Keratinocyte (primary cell): ENCODE results near the gene EPRS1. TPM values are rescaled to one million over a fixed set of nuclear protein-coding genes. Genes with fewer than 3 reads are reported as not detected.

Experiments used
- DNase-seq: peaks from one replicate; pipeline ENCODE4 v3.0.0-alpha.2; 2011; ENCODE audit warnings: low read depth, missing footprints, low spot score
- FAIRE-seq: peaks from 2 replicates; lab custom pipeline; 2011; peaks lifted over from hg19 to GRCh38; lab: Jason Lieb, UNC
- H2AFZ ChIP-seq: 2 replicates; pipeline ENCODE4 v1.6.0; 2012; ENCODE audit warnings: low read length, control low read depth, inconsistent platforms; ENCODE audit not compliant: control insufficient read depth
- H3K27ac ChIP-seq: 2 replicates; pipeline ENCODE4 v1.5.1; 2011; ENCODE audit warnings: low read length; ENCODE audit not compliant: control insufficient read depth, insufficient read depth
- H3K27me3 ChIP-seq: 3 replicates; pipeline ENCODE4 v1.6.0; 2011; ENCODE audit warnings: low read length; ENCODE audit not compliant: control insufficient read depth, insufficient read depth; ENCODE audit errors: extremely low read depth
- H3K36me3 ChIP-seq, 2 experiments: 2 replicates in 1 of 2; 3 replicates in 1 of 2; pipeline ENCODE4 v1.5.1; 2011; ENCODE audit warnings: low read length in 2 of 2, mild to moderate bottlenecking in 1 of 2; ENCODE audit not compliant: control insufficient read depth in 2 of 2, insufficient read depth in 2 of 2; ENCODE audit errors: extremely low read depth in 1 of 2
- H3K4me1 ChIP-seq: 3 replicates; pipeline ENCODE4 v1.5.1; 2011; ENCODE audit warnings: low read length; ENCODE audit not compliant: control insufficient read depth, insufficient read depth; ENCODE audit errors: extremely low read depth
- H3K4me2 ChIP-seq: 3 replicates; pipeline ENCODE4 v1.6.0; 2011; ENCODE audit warnings: low read depth, low read length; ENCODE audit not compliant: control insufficient read depth, insufficient read depth; ENCODE audit errors: extremely low read depth
- H3K4me3 ChIP-seq, 3 experiments: fragments of 200-600 bp in 1 of 3; sonication (generic) in 1 of 3; 2 replicates in 2 of 3; 3 replicates in 1 of 3; pipeline ENCODE4 v1.5.1; 2011 to 2016; ENCODE audit warnings: low read length in 3 of 3, mild to moderate bottlenecking in 3 of 3, control low read depth in 2 of 3, inconsistent platforms in 1 of 3, low read depth in 1 of 3, mixed read lengths in 1 of 3, mixed run types in 1 of 3, moderate library complexity in 1 of 3; ENCODE audit not compliant: control insufficient read depth in 2 of 3, insufficient read depth in 2 of 3; ENCODE audit errors: extremely low read depth in 1 of 3
- H3K79me2 ChIP-seq: 2 replicates; pipeline ENCODE4 v1.6.0; 2012; ENCODE audit warnings: low read length; ENCODE audit not compliant: control insufficient read depth, insufficient read depth
- H3K9ac ChIP-seq: 3 replicates; pipeline ENCODE4 v1.6.0; 2011; ENCODE audit warnings: low read length; ENCODE audit not compliant: control insufficient read depth, insufficient read depth; ENCODE audit errors: extremely low read depth
- H3K9me1 ChIP-seq: 3 replicates; pipeline ENCODE4 v1.6.0; 2011; ENCODE audit warnings: low read length; ENCODE audit not compliant: control insufficient read depth, insufficient read depth; ENCODE audit errors: extremely low read depth
- H3K9me3 ChIP-seq: 2 replicates; pipeline ENCODE4 v1.5.1; 2012; ENCODE audit warnings: low read depth, low read length; ENCODE audit not compliant: control insufficient read depth
- H4K20me1 ChIP-seq: 3 replicates; pipeline ENCODE4 v1.6.0; 2011; ENCODE audit warnings: low read length; ENCODE audit not compliant: control insufficient read depth, insufficient read depth; ENCODE audit errors: extremely low read depth
- EZH2 ChIP-seq: IDR thresholded peaks from one replicate; pipeline ENCODE4 v1.6.1; 2012; ENCODE audit warnings: inconsistent platforms, mild to moderate bottlenecking, low read length, moderate library complexity
- dilution Hi-C: fragments of 300-500 bp; cut with MboI; formaldehyde crosslinking; loops from one replicate; pipeline ENCODE4 v1.7.0; 2020; ENCODE audit warnings: low sequenced_read_pairs; ENCODE audit not compliant: extremely low pct_ligation_motif_present
- polyA plus RNA-seq, 5 experiments: library from polyadenylated mRNA; depleted of rRNA in 3 of 5; stranded (reverse) in 3 of 5; stranded (forward) in 1 of 5; unstranded in 1 of 5; fragments of >200 nt; gene quantifications; 1 replicate in 1 of 5; 2 replicates in 3 of 5; 3 replicates in 1 of 5; pipeline versions ENCODE4 v1.2.1 to v1.2.3, GENCODE V29; 2011 to 2012; ENCODE audit warnings: missing spikeins in 2 of 5, low read depth in 1 of 5, low replicate concordance in 1 of 5
- TF ChIP-seq, protein P1 (sequence below), 3 experiments: IDR thresholded peaks in 1 of 3; conservative IDR thresholded peaks in 1 of 3; optimal IDR thresholded peaks in 1 of 3; 2 replicates in 2 of 3; 3 replicates in 1 of 3; pipeline versions ENCODE3 to v1.5.1; 2011; ENCODE audit warnings: low read length in 3 of 3, mild to moderate bottlenecking in 3 of 3, moderate library complexity in 2 of 3, control low read depth in 1 of 3, inconsistent platforms in 1 of 3; ENCODE audit not compliant: insufficient read depth in 2 of 3; ENCODE audit errors: extremely low read depth in 1 of 3

Gene EPRS1
- polyA plus RNA-seq, 1 donor (not counting 4 experiments of a cell fraction or from before 2014, with no cell fraction given): 96.3 TPM

DNA sequence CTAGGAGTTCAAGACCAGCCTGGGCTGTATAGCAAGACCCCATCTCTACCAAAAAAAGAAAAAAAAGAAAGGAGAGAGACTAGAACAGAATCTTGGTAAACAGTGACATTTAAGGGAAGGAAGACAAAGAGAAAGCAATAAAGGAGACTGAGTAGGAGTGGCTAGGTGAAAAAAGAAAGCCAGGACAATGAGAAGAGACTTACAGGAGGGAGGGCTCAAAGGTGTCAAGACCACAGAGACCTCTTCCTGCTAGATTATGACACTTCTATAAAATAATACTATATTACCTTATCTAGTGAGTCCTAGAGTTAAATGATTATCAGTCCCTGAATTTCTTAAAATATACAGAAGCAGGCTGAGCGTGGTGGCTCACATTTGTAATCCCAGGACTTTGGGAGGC is 10.1 kb upstream of the EPRS1 start:
- DNase-seq: no peak
- dilution Hi-C loops: no loop called here
- Histone ChIP-seq H3K27me3 (no peaks in the 10 kb centered on the region), H2AFZ (no peak overlapping the region), H4K20me1 (no peaks in the 10 kb centered on the region), H3K4me1 (no peaks in the 10 kb centered on the region), H3K9ac (no peak overlapping the region), H3K9me3 (no peaks in the 10 kb centered on the region), H3K4me3 (no peak overlapping the region), H3K36me3 (peaks cover 0 to 2% of the 10 kb centered on the region in 2 experiments), H3K4me2 (no peak overlapping the region), H3K9me1 (no peaks in the 10 kb centered on the region), H3K79me2 (no peaks in the 10 kb centered on the region), H3K27ac (no peak overlapping the region)
- FAIRE-seq: no peak
- TF ChIP-seq, protein P1, sequence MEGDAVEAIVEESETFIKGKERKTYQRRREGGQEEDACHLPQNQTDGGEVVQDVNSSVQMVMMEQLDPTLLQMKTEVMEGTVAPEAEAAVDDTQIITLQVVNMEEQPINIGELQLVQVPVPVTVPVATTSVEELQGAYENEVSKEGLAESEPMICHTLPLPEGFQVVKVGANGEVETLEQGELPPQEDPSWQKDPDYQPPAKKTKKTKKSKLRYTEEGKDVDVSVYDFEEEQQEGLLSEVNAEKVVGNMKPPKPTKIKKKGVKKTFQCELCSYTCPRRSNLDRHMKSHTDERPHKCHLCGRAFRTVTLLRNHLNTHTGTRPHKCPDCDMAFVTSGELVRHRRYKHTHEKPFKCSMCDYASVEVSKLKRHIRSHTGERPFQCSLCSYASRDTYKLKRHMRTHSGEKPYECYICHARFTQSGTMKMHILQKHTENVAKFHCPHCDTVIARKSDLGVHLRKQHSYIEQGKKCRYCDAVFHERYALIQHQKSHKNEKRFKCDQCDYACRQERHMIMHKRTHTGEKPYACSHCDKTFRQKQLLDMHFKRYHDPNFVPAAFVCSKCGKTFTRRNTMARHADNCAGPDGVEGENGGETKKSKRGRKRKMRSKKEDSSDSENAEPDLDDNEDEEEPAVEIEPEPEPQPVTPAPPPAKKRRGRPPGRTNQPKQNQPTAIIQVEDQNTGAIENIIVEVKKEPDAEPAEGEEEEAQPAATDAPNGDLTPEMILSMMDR (optimal IDR thresholded peaks at IDR 0.05 in 1 of 3, IDR thresholded peaks at IDR 0.05 in 1 of 3, conservative IDR thresholded peaks at IDR 0.05 in 1 of 3; ENCODE audit: extremely low read depth in 1 of 3, insufficient read depth in 2 of 3, low read length in 3 of 3): no peak
- no peak for TF ChIP-seq EZH2

DNA sequence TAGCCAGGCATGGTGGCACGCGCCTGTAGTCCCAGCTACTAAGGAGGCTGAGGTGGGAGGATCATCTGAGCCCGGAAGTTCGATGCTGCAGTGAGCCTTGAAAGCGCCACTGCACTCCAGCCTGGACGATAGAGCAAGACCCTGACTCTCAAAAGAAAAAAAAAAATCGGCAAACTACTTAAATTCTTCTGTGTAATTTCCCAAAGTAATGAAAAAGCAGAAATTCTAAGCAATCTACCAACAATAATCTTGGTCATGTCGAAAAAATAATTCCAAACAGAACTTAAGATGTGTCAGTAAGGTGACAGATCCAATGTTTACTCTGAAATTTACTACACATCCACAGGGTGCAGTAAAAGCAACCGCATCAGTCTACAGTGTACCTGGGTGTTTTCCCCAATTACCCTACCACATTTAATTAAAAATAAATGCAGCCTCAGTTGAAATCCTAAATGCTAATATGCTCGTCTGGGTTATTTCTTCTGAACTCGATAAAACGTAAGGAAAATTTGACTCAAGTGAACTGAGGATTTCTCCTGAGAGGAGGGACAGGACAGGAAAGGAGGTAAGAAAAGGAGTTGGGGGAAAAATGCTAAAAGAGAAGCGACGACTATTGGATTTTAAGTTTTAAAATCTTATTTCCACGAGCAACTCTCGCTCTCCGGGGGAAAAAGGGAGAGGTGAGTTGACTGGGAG is 801 bp downstream of the EPRS1 start:
- H3K36me3 ChIP-seq: no peaks in the 10 kb centered on the region
- FAIRE-seq (no peak), DNase-seq (no peak)
- H3K27ac ChIP-seq: peak overlapping the region; percentile 81
- H4K20me1 ChIP-seq: no peaks in the 10 kb centered on the region
- no peaks in the 10 kb centered on the region for H3K9me1 ChIP-seq
- peak overlapping the region; percentile 99 for H2AFZ ChIP-seq
- H3K4me2 ChIP-seq: peak overlapping the region; percentile 52
- peaks cover 48% of the 10 kb centered on the region for H3K79me2 ChIP-seq
- H3K4me1 ChIP-seq: no peaks in the 10 kb centered on the region
- no peaks in the 10 kb centered on the region for H3K9me3 ChIP-seq
- no peak for TF ChIP-seq EZH2
- TF ChIP-seq, protein P1 (optimal IDR thresholded peaks at IDR 0.05 in 1 of 3, IDR thresholded peaks at IDR 0.05 in 1 of 3, conservative IDR thresholded peaks at IDR 0.05 in 1 of 3; ENCODE audit: extremely low read depth in 1 of 3, insufficient read depth in 2 of 3, low read length in 3 of 3): no peak
- H3K27me3 ChIP-seq: no peaks in the 10 kb centered on the region
- dilution Hi-C loops: no loop called here
- H3K4me3 ChIP-seq: peak overlapping the region; percentile 95 to 97 (median 96)
- H3K9ac ChIP-seq: peak overlapping the region; percentile 90
